RWPE2 (cell line): Measurements from ENCODE around the gene GSTA2.
A peak's percentile ranks its signal among the peaks of the same experiment; 100 is the strongest.
"Not testable (repeated sequence)": the region's sequence is repeated elsewhere in the genome, so short reads cannot be mapped to it uniquely, and the experiment has no call there.

Experiments used
- ATAC-seq: fragments of 200-7000 bp; cut with Tn5 transposase; 3 replicates; pipeline ENCODE4 v1.9.1; 2021; ENCODE audit warnings: low read depth
- DNase-seq: peaks from one replicate; pipeline ENCODE4 v3.0.0-alpha.2; 2020; ENCODE audit warnings: low spot score
- H3K27ac ChIP-seq: fragments of 450-650 bp; 2 replicates; pipeline ENCODE4 v1.5.1; 2017; ENCODE audit warnings: mild to moderate bottlenecking; ENCODE audit not compliant: poor library complexity, severe bottlenecking
- H3K27me3 ChIP-seq: fragments of 250-450 bp; sonication (Bioruptor Pico); 2 replicates; pipeline ENCODE4 v1.5.1; 2021; ENCODE audit warnings: mild to moderate bottlenecking, moderate library complexity; ENCODE audit not compliant: insufficient read depth, poor library complexity, severe bottlenecking
- H3K36me3 ChIP-seq: fragments of 250-450 bp; sonication (Bioruptor Pico); 2 replicates; pipeline ENCODE4 v1.5.1; 2020; ENCODE audit warnings: low read depth, mild to moderate bottlenecking, moderate library complexity
- H3K4me1 ChIP-seq: fragments of 250-450 bp; sonication (Bioruptor Pico); 2 replicates; pipeline ENCODE4 v1.5.1; 2021; ENCODE audit warnings: mild to moderate bottlenecking, moderate library complexity; ENCODE audit not compliant: insufficient read depth, poor library complexity, severe bottlenecking
- H3K4me3 ChIP-seq: fragments of 250-450 bp; sonication (Bioruptor Pico); 2 replicates; pipeline ENCODE4 v1.5.1; 2021; ENCODE audit warnings: mild to moderate bottlenecking, moderate library complexity; ENCODE audit not compliant: severe bottlenecking
- H3K9me3 ChIP-seq: fragments of 250-450 bp; sonication (Bioruptor Pico); 2 replicates; pipeline ENCODE4 v1.5.1; 2021; ENCODE audit warnings: mild to moderate bottlenecking, moderate library complexity; ENCODE audit not compliant: severe bottlenecking
- TF ChIP-seq, protein P1 (sequence below): fragments of 450-650 bp; IDR thresholded peaks from one replicate; pipeline ENCODE4 v1.5.1; 2017; ENCODE audit warnings: mild to moderate bottlenecking, moderate library complexity; ENCODE audit not compliant: poor library complexity, severe bottlenecking

Gene GSTA2

DNA sequence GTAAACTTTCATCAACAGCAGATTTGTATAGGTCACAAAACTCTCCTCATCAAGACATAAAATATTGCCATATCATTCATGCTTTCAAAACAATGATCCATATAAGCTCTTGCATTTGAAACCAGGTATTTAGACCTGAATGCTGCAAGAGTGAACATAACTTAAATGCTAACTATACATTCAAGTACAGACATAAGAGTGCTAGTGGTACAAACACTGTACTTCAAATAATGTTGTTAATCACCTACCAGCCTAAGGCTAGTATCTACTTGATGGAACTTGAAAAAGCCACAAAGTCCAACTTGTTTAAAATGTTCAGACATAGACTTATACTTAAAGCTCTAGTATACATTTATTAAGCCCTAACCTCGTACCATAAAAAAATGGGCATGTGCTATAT, 16.0 kb upstream of the GSTA2 start:
- Histone ChIP-seq H3K36me3 (no peaks in the 10 kb centered on the region), H3K27me3 (peaks cover 4% of the 10 kb centered on the region), H3K9me3 (no peaks in the 10 kb centered on the region), H3K4me1 (no peaks in the 10 kb centered on the region), H3K27ac (no peak overlapping the region), H3K4me3 (no peak overlapping the region)
- DNase-seq (no peak), ATAC-seq (no peak)
- TF ChIP-seq, protein P1, sequence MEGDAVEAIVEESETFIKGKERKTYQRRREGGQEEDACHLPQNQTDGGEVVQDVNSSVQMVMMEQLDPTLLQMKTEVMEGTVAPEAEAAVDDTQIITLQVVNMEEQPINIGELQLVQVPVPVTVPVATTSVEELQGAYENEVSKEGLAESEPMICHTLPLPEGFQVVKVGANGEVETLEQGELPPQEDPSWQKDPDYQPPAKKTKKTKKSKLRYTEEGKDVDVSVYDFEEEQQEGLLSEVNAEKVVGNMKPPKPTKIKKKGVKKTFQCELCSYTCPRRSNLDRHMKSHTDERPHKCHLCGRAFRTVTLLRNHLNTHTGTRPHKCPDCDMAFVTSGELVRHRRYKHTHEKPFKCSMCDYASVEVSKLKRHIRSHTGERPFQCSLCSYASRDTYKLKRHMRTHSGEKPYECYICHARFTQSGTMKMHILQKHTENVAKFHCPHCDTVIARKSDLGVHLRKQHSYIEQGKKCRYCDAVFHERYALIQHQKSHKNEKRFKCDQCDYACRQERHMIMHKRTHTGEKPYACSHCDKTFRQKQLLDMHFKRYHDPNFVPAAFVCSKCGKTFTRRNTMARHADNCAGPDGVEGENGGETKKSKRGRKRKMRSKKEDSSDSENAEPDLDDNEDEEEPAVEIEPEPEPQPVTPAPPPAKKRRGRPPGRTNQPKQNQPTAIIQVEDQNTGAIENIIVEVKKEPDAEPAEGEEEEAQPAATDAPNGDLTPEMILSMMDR = no peak

GRCh38 chr6:52776711-52777351, 13.6 kb upstream of the GSTA2 start:
- not testable (repeated sequence) for DNase-seq, H3K27me3 ChIP-seq, H3K36me3 ChIP-seq, ATAC-seq, H3K9me3 ChIP-seq, H3K4me3 ChIP-seq, H3K4me1 ChIP-seq, H3K27ac ChIP-seq

DNA sequence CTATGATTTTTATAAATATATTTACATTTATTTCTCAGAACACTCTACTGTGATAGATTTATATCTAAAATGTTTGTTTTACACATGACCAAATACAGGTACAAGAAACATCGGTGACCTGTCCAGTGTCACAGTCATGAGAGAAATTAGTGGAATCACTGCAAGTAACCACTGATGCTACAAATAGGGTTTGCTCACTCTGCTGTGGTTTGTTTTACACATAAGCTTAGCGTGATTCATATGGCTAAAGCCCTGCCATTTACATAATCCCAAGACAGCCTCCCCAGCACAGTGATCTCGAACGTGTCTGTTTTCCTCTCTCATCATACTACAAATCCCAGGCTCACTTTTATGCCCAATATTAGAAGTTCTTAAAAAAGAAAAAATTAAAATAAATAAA, 6.1 kb upstream of the GSTA2 start:
- not testable (repeated sequence) for H3K9me3 ChIP-seq, DNase-seq, H3K36me3 ChIP-seq, H3K27ac ChIP-seq, H3K4me1 ChIP-seq, H3K27me3 ChIP-seq, H3K4me3 ChIP-seq
- ATAC-seq = peak; percentile 49; the same call in 1 of the 3 replicates

DNA sequence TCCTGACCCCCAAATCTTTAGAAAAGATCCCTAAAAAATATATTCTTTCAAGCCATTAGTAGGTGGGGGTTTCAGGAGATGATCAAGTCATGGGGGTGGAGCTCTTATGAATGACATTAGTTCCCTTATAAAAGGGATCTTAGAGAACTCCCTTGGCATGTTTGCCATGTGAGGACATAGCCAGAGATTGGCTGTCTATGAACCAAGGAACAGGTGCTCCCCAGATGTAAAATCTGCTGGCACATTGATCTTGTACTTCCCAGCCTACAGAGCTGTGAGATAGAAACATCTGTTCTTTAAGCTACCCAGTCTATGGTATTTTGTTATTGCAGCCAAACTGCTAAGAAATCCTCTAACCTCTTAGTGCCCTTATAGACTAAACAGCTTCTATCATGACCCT, 4.4 kb upstream of the GSTA2 start:
- H3K4me1 ChIP-seq, H3K4me3 ChIP-seq, ATAC-seq, H3K9me3 ChIP-seq, DNase-seq, H3K36me3 ChIP-seq, H3K27ac ChIP-seq, H3K27me3 ChIP-seq: not testable (repeated sequence)

DNA sequence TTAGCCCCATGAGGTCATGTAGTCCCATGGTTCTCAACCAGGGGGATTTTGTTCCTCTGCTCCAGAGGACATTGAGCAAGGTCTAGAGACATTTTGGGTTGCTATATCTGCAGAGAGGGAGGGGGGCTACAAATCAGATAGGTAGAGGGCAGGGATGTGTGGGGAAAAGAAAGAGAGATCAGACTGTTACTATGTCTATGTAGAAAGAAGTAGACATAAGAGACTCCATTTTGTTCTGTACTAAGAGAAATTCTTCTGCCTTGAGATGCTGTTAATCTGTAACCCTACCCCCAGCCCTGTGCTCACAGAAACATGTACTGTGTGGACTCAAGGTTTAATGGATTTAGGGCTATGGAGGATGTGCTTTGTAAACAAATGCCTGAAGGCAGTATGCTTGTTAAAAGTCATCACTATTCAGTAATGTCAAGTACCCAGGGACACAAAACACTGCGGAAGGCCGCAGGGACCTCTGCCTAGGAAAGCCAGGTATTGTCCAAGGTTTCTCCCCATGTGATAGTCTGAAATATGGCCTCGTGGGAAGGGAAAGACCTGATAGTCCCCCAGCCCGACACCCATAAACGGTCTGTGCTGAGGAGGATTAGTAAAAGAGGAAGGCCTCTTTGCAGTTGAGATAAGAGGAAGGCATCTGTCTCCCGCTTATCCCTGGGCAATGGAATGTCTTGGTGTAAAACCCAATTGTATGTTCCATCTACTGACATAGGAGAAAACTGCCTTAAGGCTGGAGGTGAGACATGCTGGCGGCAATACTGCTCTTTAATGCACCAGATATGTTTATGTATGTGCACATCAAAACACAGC, 1.4 kb downstream of the GSTA2 start:
- H3K9me3 ChIP-seq, H3K36me3 ChIP-seq, H3K4me1 ChIP-seq, ATAC-seq, DNase-seq, H3K27ac ChIP-seq, H3K27me3 ChIP-seq, H3K4me3 ChIP-seq: not testable (repeated sequence)

- H3K4me3 ChIP-seq = no peak overlapping the region
- DNase-seq = no peak
- no peaks in the 10 kb centered on the region for H3K9me3 ChIP-seq
- H3K27ac ChIP-seq = no peak overlapping the region
- no peaks in the 10 kb centered on the region for H3K4me1 ChIP-seq
- no peak for ATAC-seq
- TF ChIP-seq, protein P1 = no peak
- H3K36me3 ChIP-seq = no peaks in the 10 kb centered on the region
- no peaks in the 10 kb centered on the region for H3K27me3 ChIP-seq
Measured at GRCh38 chr6:52760105-52760765, 3.0 kb downstream of the GSTA2 start.
